Astrocyte (in vitro differentiated cells and primary cell): Measurements from ENCODE around the gene SPRR1A. TPM values are rescaled to one million over a fixed set of nuclear protein-coding genes. Genes with fewer than 3 reads are reported as not detected.

Experiments
- DNase-seq: peaks from one replicate; pipeline ENCODE4 v3.0.0-alpha.2; 2010; ENCODE audit warnings: low read depth
- FAIRE-seq: peaks from 2 replicates; lab custom pipeline; 2011; peaks lifted over from hg19 to GRCh38; lab: Jason Lieb, UNC
- H2AFZ ChIP-seq: 2 replicates; pipeline ENCODE4 v1.6.0; 2012; ENCODE audit warnings: low read depth, low read length, inconsistent platforms
- H3K27ac ChIP-seq: 2 replicates; pipeline ENCODE4 v1.5.1; 2011; ENCODE audit warnings: low read depth, low read length, inconsistent platforms
- H3K27me3 ChIP-seq: 2 replicates; pipeline ENCODE4 v1.6.0; 2011; ENCODE audit warnings: low read length, inconsistent platforms; ENCODE audit not compliant: insufficient read depth
- H3K36me3 ChIP-seq: 2 replicates; pipeline ENCODE4 v1.5.1; 2011; ENCODE audit warnings: low read length, inconsistent platforms; ENCODE audit not compliant: insufficient read depth
- H3K4me1 ChIP-seq: 2 replicates; pipeline ENCODE4 v1.5.1; 2011; ENCODE audit warnings: low read length, inconsistent platforms; ENCODE audit not compliant: insufficient read depth
- H3K4me2 ChIP-seq: 2 replicates; pipeline ENCODE4 v1.6.0; 2012; ENCODE audit warnings: low read length, inconsistent platforms
- H3K4me3 ChIP-seq: 2 replicates; pipeline ENCODE4 v1.5.1; 2011; ENCODE audit warnings: low read depth, mild to moderate bottlenecking, low read length, inconsistent platforms; ENCODE audit not compliant: insufficient read depth
- H3K79me2 ChIP-seq: 2 replicates; pipeline ENCODE4 v1.6.0; 2012; ENCODE audit warnings: mild to moderate bottlenecking, low read length, inconsistent platforms; ENCODE audit not compliant: insufficient read depth
- H3K9ac ChIP-seq: 2 replicates; pipeline ENCODE4 v1.6.0; 2012; ENCODE audit warnings: mild to moderate bottlenecking, low read length, inconsistent platforms
- H3K9me3 ChIP-seq: 2 replicates; pipeline ENCODE4 v1.5.1; 2012; ENCODE audit warnings: low read depth, mild to moderate bottlenecking, low read length, inconsistent platforms; ENCODE audit not compliant: insufficient read depth
- H4K20me1 ChIP-seq: 2 replicates; pipeline ENCODE4 v1.6.0; 2012; ENCODE audit warnings: low read length, inconsistent platforms; ENCODE audit not compliant: insufficient read depth
- H3K27ac Mint-ChIP-seq: one replicate; pipeline ENCODE4 v1.8.0; 2021; ENCODE audit warnings: mild to moderate bottlenecking, mixed read lengths; ENCODE audit not compliant: unreplicated experiment
- H3K27me3 Mint-ChIP-seq: one replicate; pipeline ENCODE4 v1.8.0; 2021; ENCODE audit warnings: low read depth, mixed read lengths; ENCODE audit not compliant: unreplicated experiment
- H3K36me3 Mint-ChIP-seq: one replicate; pipeline ENCODE4 v1.8.0; 2021; ENCODE audit warnings: low read depth, mixed read lengths; ENCODE audit not compliant: unreplicated experiment
- H3K4me1 Mint-ChIP-seq: one replicate; pipeline ENCODE4 v1.8.0; 2021; ENCODE audit warnings: low read depth, mixed read lengths; ENCODE audit not compliant: unreplicated experiment
- H3K4me3 Mint-ChIP-seq: one replicate; pipeline ENCODE4 v1.8.0; 2021; ENCODE audit warnings: mild to moderate bottlenecking, moderate library complexity, mixed read lengths; ENCODE audit not compliant: unreplicated experiment
- H3K9me3 Mint-ChIP-seq: one replicate; pipeline ENCODE4 v1.8.0; 2021; ENCODE audit warnings: mild to moderate bottlenecking, mixed read lengths; ENCODE audit not compliant: unreplicated experiment
- EZH2 ChIP-seq: IDR thresholded peaks from 2 replicates; pipeline ENCODE4 v1.6.1; 2012; ENCODE audit warnings: mild to moderate bottlenecking, low read length, inconsistent platforms; ENCODE audit not compliant: insufficient read depth
- total RNA-seq: library from RNA; stranded (reverse); gene quantifications from 2 replicates; pipeline ENCODE4 v1.2.1, GENCODE V29; 2021
- TF ChIP-seq, protein P1 (sequence below): IDR thresholded peaks from 2 replicates; pipeline ENCODE4 v1.5.1; 2011; ENCODE audit warnings: low read depth, mild to moderate bottlenecking, inconsistent platforms, low read length, moderate library complexity; ENCODE audit not compliant: insufficient read depth

Gene SPRR1A
- total RNA-seq, 1 donor from 2014 or later, result not detected

DNA sequence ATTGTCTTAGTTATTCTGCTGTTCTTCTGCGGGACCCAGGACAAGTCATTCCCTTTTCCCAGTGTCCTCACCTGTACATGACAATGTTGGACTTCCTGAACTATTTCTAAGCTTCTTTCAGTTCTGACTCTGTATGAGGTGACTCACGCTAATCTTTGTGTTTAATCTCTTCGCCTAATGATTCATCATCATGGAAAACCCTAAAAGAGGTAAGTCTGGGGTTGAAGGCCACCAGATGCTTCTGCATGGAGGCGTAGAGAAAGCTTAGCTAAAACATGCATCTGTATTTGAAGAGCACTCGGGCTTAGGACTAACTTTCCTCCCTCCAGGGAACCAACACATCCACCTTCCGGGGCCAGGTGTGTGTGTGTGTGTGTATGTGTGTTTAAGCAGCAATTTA is 29.4 kb upstream of the SPRR1A start:
- no peak overlapping the region for H3K9ac ChIP-seq
- H3K36me3 ChIP-seq, result no peaks in the 10 kb centered on the region
- no peak overlapping the region for H3K27ac ChIP-seq
- no peak overlapping the region for H3K4me2 ChIP-seq
- Mint-ChIP-seq H3K4me1 (peaks cover 6% of the 10 kb centered on the region), H3K27ac (no peak overlapping the region), H3K4me3 (no peak overlapping the region), H3K36me3 (no peaks in the 10 kb centered on the region), H3K27me3 (peaks cover 21% of the 10 kb centered on the region), H3K9me3 (peaks cover 4% of the 10 kb centered on the region)
- H3K4me1 ChIP-seq, result no peaks in the 10 kb centered on the region
- no peak overlapping the region for H2AFZ ChIP-seq
- H3K79me2 ChIP-seq, result no peaks in the 10 kb centered on the region
- DNase-seq (no peak), FAIRE-seq (no peak)
- no peaks in the 10 kb centered on the region for H3K27me3 ChIP-seq
- TF ChIP-seq, protein P1, sequence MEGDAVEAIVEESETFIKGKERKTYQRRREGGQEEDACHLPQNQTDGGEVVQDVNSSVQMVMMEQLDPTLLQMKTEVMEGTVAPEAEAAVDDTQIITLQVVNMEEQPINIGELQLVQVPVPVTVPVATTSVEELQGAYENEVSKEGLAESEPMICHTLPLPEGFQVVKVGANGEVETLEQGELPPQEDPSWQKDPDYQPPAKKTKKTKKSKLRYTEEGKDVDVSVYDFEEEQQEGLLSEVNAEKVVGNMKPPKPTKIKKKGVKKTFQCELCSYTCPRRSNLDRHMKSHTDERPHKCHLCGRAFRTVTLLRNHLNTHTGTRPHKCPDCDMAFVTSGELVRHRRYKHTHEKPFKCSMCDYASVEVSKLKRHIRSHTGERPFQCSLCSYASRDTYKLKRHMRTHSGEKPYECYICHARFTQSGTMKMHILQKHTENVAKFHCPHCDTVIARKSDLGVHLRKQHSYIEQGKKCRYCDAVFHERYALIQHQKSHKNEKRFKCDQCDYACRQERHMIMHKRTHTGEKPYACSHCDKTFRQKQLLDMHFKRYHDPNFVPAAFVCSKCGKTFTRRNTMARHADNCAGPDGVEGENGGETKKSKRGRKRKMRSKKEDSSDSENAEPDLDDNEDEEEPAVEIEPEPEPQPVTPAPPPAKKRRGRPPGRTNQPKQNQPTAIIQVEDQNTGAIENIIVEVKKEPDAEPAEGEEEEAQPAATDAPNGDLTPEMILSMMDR, result no peak
- TF ChIP-seq EZH2, result no peak
- H3K4me3 ChIP-seq, result no peak overlapping the region
- no peaks in the 10 kb centered on the region for H4K20me1 ChIP-seq
- no peaks in the 10 kb centered on the region for H3K9me3 ChIP-seq

DNA sequence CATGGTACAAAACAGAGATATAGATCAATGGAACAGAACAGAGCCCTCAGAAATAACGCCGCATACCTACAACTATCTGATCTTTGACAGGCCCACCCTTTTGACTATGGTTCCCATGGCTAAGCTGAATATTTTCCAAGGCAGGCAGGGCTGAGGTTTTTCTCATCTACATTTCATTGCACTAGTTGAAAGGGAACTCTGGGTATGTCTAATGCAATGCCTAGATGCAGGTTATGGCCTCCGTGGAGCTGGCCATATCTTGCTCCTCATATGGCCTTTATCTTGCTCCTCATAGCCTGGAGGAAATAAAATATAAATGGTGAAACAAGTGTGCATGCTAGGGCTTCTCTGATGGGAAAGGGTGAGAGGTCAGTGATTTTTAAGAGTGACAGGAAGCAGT is 26.3 kb upstream of the SPRR1A start:
- no peaks in the 10 kb centered on the region for H3K36me3 Mint-ChIP-seq
- H3K4me1 ChIP-seq, result no peaks in the 10 kb centered on the region
- no peaks in the 10 kb centered on the region for H3K36me3 ChIP-seq
- H3K9me3 Mint-ChIP-seq, result no peaks in the 10 kb centered on the region
- FAIRE-seq (no peak), DNase-seq (no peak)
- no peak overlapping the region for H3K27ac ChIP-seq
- no peak overlapping the region for H3K4me3 Mint-ChIP-seq
- no peak overlapping the region for H3K4me2 ChIP-seq
- peaks cover 25% of the 10 kb centered on the region for H3K27me3 Mint-ChIP-seq
- H3K4me3 ChIP-seq, result no peak overlapping the region
- H4K20me1 ChIP-seq, result no peaks in the 10 kb centered on the region
- peaks cover 8% of the 10 kb centered on the region for H3K4me1 Mint-ChIP-seq
- no peak overlapping the region for H3K9ac ChIP-seq
- H3K27ac Mint-ChIP-seq, result no peak overlapping the region
- no peaks in the 10 kb centered on the region for H3K27me3 ChIP-seq
- no peak overlapping the region for H2AFZ ChIP-seq
- no peaks in the 10 kb centered on the region for H3K79me2 ChIP-seq
- TF ChIP-seq, protein P1, result no peak
- TF ChIP-seq EZH2, result no peak
- H3K9me3 ChIP-seq, result no peaks in the 10 kb centered on the region

DNA sequence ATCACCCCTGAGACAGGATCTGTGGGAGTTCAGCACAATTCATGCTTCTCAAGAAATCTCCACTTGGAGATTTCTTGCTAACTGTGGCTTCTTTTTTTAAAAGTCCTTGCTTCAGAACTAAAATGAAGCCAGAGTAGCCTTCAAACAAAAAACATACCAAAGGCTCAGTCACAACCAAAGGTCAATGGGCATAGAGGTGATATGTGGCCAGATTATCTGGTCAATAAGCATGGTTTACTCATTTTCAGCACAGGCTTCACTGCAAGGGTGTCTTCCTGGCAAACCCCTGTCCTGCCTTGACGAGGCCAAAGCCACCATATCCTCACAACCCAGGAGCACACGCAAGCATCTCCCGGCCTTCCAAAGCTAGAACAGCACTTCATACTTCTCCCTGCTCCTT is 24.6 kb upstream of the SPRR1A start:
- TF ChIP-seq, protein P1, result no peak
- no peak for TF ChIP-seq EZH2
- Histone ChIP-seq H3K27me3 (no peaks in the 10 kb centered on the region), H3K9me3 (no peaks in the 10 kb centered on the region), H3K4me3 (no peak overlapping the region), H3K36me3 (no peaks in the 10 kb centered on the region), H3K4me2 (no peak overlapping the region), H4K20me1 (no peaks in the 10 kb centered on the region), H3K79me2 (no peaks in the 10 kb centered on the region), H3K27ac (no peak overlapping the region), H2AFZ (no peak overlapping the region), H3K4me1 (no peaks in the 10 kb centered on the region), H3K9ac (no peak overlapping the region)
- no peaks in the 10 kb centered on the region for H3K36me3 Mint-ChIP-seq
- DNase-seq (no peak), FAIRE-seq (no peak)
- H3K4me3 Mint-ChIP-seq, result no peak overlapping the region
- H3K9me3 Mint-ChIP-seq, result no peaks in the 10 kb centered on the region
- H3K27ac Mint-ChIP-seq, result no peak overlapping the region
- peaks cover 7% of the 10 kb centered on the region for H3K4me1 Mint-ChIP-seq
- H3K27me3 Mint-ChIP-seq, result peaks cover 15% of the 10 kb centered on the region
